Breast epithelium (tissue), 3 donors: Measurements from ENCODE around the gene TANC1.

Source experiments
- CTCF ChIP-seq, 3 donors: fragments of 450-650 bp; IDR thresholded peaks; one replicate each; pipeline ENCODE4 v1.5.1; 2016 to 2017; ENCODE audit warnings: antibody characterized with exemption in 3 of 3, mild to moderate bottlenecking in 3 of 3, moderate library complexity in 3 of 3
- POLR2A ChIP-seq: fragments of 450-650 bp; IDR thresholded peaks from one replicate; pipeline ENCODE4 v1.6.1; 2016; ENCODE audit warnings: antibody characterized with exemption, mild to moderate bottlenecking, moderate library complexity
- POLR2AphosphoS5 ChIP-seq, 3 donors: sonication (generic); formaldehyde crosslinking; IDR thresholded peaks; one replicate each; pipeline ENCODE4 v1.6.1; 2017; ENCODE audit warnings: antibody characterized with exemption in 3 of 3

DNA sequence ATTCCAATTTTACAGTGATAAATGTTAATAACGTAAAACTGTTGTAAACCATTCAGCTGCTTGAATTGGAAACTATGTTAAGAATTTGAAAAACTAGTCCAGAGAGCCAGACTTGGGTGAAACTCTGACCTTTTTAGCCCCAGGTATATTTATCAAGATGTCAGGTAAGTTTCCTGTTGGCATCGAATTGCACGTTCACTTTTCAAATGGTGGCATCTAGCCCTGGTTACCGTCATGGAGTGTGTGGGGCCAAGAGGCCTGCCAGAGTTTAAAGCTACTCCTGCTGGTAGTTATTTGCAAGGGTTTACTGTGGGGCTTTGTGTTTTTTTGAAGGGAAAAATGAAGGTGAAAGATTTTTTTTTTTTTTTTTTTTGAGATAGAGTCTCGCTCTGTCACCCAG is 208.1 kb downstream of the TANC1 start:
- TF ChIP-seq CTCF (IDR thresholded peaks at IDR 0.05) (peak in 2 of 3 donors; percentile 18 to 20), POLR2A (no peak), POLR2AphosphoS5 (IDR thresholded peaks at IDR 0.05) (no peak)
